HEK293 (cell line): ENCODE measurements around the gene LDLRAD3.

ENCODE experiments used
- CTCF ChIA-PET: fragments of 350-600 bp; formaldehyde crosslinking; extraction: SDS; loops from one replicate; lab custom pipeline; 2021; ENCODE audit warnings: antibody characterized with exemption; lab: Yijun Ruan, JAX
- POLR2A ChIA-PET: fragments of 300-600 bp; formaldehyde crosslinking; extraction: SDS; loops from one replicate; lab custom pipeline; 2020; ENCODE audit warnings: antibody characterized with exemption, inconsistent platforms; lab: Yijun Ruan, JAX
- H3K27ac ChIP-seq: fragments of 200-500 bp; sonication (Bioruptor generic); 2 replicates; pipeline ENCODE4 v1.5.1; 2014; ENCODE audit warnings: low read depth, low read length, control low read depth, inconsistent platforms; ENCODE audit errors: extremely low read depth
- H3K36me3 ChIP-seq, 2 experiments: fragments of 200-500 bp in 1 of 2; sonication (Bioruptor generic) in 1 of 2; 1 replicate in 1 of 2; 2 replicates in 1 of 2; pipeline ENCODE4 v1.5.1; 2014 to 2017; ENCODE audit warnings: inconsistent platforms in 2 of 2, low read length in 2 of 2; ENCODE audit not compliant: control insufficient read depth in 2 of 2, insufficient read depth in 1 of 2
- H3K4me1 ChIP-seq: fragments of 200-500 bp; sonication (Bioruptor generic); 2 replicates; pipeline ENCODE4 v1.5.1; 2014; ENCODE audit warnings: mild to moderate bottlenecking, low read length, inconsistent platforms; ENCODE audit not compliant: control insufficient read depth, insufficient read depth
- H3K4me3 ChIP-seq: 2 replicates; pipeline ENCODE4 v1.5.1; 2011; ENCODE audit warnings: low read depth, mild to moderate bottlenecking, control low read depth, low read length, moderate library complexity
- H3K9me3 ChIP-seq: fragments of 200-500 bp; sonication (Bioruptor generic); 2 replicates; pipeline ENCODE4 v1.5.1; 2014; ENCODE audit warnings: low read depth, low read length, inconsistent platforms; ENCODE audit not compliant: control insufficient read depth, insufficient read depth
- GLIS2 ChIP-seq: fragments of 450-650 bp; formaldehyde crosslinking; IDR thresholded peaks from 2 replicates; pipeline ENCODE4 v1.5.1; 2016; ENCODE audit warnings: missing biosample characterization, missing genetic modification characterization
- KLF10 ChIP-seq: fragments of 450-650 bp; IDR thresholded peaks from 2 replicates; pipeline ENCODE4 v1.5.1; 2018; ENCODE audit warnings: missing biosample characterization, mild to moderate bottlenecking, missing genetic modification characterization
- OSR2 ChIP-seq: fragments of 450-650 bp; formaldehyde crosslinking; IDR thresholded peaks from 2 replicates; pipeline ENCODE4 v1.5.1; 2016; ENCODE audit warnings: missing biosample characterization, missing genetic modification characterization
- PBX3 ChIP-seq: sonication (generic); formaldehyde crosslinking; IDR thresholded peaks from 2 replicates; pipeline ENCODE4 v1.8.1; 2022; ENCODE audit warnings: mild to moderate bottlenecking, moderate library complexity, missing genetic modification reagents
- REST ChIP-seq: fragments of 450-650 bp; formaldehyde crosslinking; IDR thresholded peaks from 2 replicates; pipeline ENCODE4 v1.5.1; 2016; ENCODE audit warnings: missing biosample characterization, missing genetic modification characterization
- TRIM28 ChIP-seq: IDR thresholded peaks from 2 replicates; pipeline ENCODE4 v1.6.1; 2011; ENCODE audit warnings: low read length, control low read depth, borderline replicate concordance
- ZBTB17 ChIP-seq: fragments of 450-650 bp; formaldehyde crosslinking; IDR thresholded peaks from 2 replicates; pipeline ENCODE4 v1.5.1; 2016; ENCODE audit warnings: missing biosample characterization, missing genetic modification characterization
- ZBTB48 ChIP-seq: fragments of 450-650 bp; formaldehyde crosslinking; IDR thresholded peaks from 2 replicates; pipeline ENCODE4 v1.5.1; 2016; ENCODE audit warnings: missing biosample characterization, missing genetic modification characterization
- ZIC2 ChIP-seq: fragments of 450-650 bp; formaldehyde crosslinking; IDR thresholded peaks from 2 replicates; pipeline ENCODE4 v1.5.1; 2016; ENCODE audit warnings: missing biosample characterization, missing genetic modification characterization
- ZNF114 ChIP-seq: fragments of 450-650 bp; formaldehyde crosslinking; IDR thresholded peaks from 2 replicates; pipeline ENCODE4 v1.5.0; 2017; ENCODE audit warnings: missing biosample characterization, missing genetic modification characterization
- ZNF132 ChIP-seq: fragments of 450-650 bp; formaldehyde crosslinking; IDR thresholded peaks from 2 replicates; pipeline ENCODE4 v1.5.1; 2017; ENCODE audit warnings: missing biosample characterization, missing genetic modification characterization, borderline replicate concordance
- ZNF174 ChIP-seq: fragments of 450-650 bp; formaldehyde crosslinking; IDR thresholded peaks from 2 replicates; pipeline ENCODE4 v1.5.0; 2017; ENCODE audit warnings: missing biosample characterization, mild to moderate bottlenecking, missing genetic modification characterization
- ZNF175 ChIP-seq: fragments of 450-650 bp; formaldehyde crosslinking; IDR thresholded peaks from 2 replicates; pipeline ENCODE4 v1.5.1; 2016; ENCODE audit warnings: missing biosample characterization, missing genetic modification characterization
- ZNF23 ChIP-seq: fragments of 450-650 bp; formaldehyde crosslinking; IDR thresholded peaks from 2 replicates; pipeline ENCODE4 v1.5.1; 2016; ENCODE audit warnings: missing biosample characterization, missing genetic modification characterization, borderline replicate concordance
- ZNF248 ChIP-seq: fragments of 450-650 bp; formaldehyde crosslinking; IDR thresholded peaks from 2 replicates; pipeline ENCODE4 v1.5.1; 2017; ENCODE audit warnings: missing biosample characterization, missing genetic modification characterization
- ZNF280C ChIP-seq: fragments of 450-650 bp; formaldehyde crosslinking; IDR thresholded peaks from 2 replicates; pipeline ENCODE4 v1.5.1; 2016; ENCODE audit warnings: missing biosample characterization, missing genetic modification characterization
- ZNF311 ChIP-seq: fragments of 450-650 bp; formaldehyde crosslinking; IDR thresholded peaks from 2 replicates; pipeline ENCODE4 v1.5.1; 2017; ENCODE audit warnings: missing biosample characterization, missing genetic modification characterization, borderline replicate concordance
- ZNF488 ChIP-seq: fragments of 450-650 bp; formaldehyde crosslinking; IDR thresholded peaks from 2 replicates; pipeline ENCODE4 v1.5.1; 2016; ENCODE audit warnings: missing biosample characterization, missing genetic modification characterization
- ZNF530 ChIP-seq: fragments of 450-650 bp; formaldehyde crosslinking; IDR thresholded peaks from 2 replicates; pipeline ENCODE4 v1.5.1; 2016; ENCODE audit warnings: low read depth, missing biosample characterization, missing genetic modification characterization
- ZNF544 ChIP-seq: fragments of 450-650 bp; formaldehyde crosslinking; IDR thresholded peaks from 2 replicates; pipeline ENCODE4 v1.5.0; 2017; ENCODE audit warnings: missing biosample characterization, missing genetic modification characterization
- ZNF549 ChIP-seq: fragments of 450-650 bp; IDR thresholded peaks from 2 replicates; pipeline ENCODE4 v1.5.1; 2018; ENCODE audit warnings: missing biosample characterization, missing genetic modification characterization, mild to moderate bottlenecking, inconsistent platforms, moderate library complexity
- ZNF624 ChIP-seq: fragments of 450-650 bp; formaldehyde crosslinking; IDR thresholded peaks from 2 replicates; pipeline ENCODE4 v1.5.1; 2017; ENCODE audit warnings: missing biosample characterization, missing genetic modification characterization
- ZNF768 ChIP-seq: fragments of 450-650 bp; formaldehyde crosslinking; IDR thresholded peaks from 2 replicates; pipeline ENCODE4 v1.5.1; 2018; ENCODE audit warnings: missing biosample characterization, mild to moderate bottlenecking, missing genetic modification characterization

LDLRAD3 gene

GRCh38 chr11:36010010-36010740, 66.3 kb downstream of the LDLRAD3 start:
- Histone ChIP-seq H3K4me1 (no peaks in the 10 kb centered on the region), H3K36me3 (no peaks in the 10 kb centered on the region), H3K27ac (no peak overlapping the region), H3K4me3 (no peak overlapping the region), H3K9me3 (no peaks in the 10 kb centered on the region)
- ChIA-PET POLR2A (no interaction called here), CTCF (interaction anchor here (0.6 to 0.8 kb wide), 3 partner anchors 46 to 446 kb away, joined by 3 to 9 read pairs (median 5); no protein-coding TSS in a partner anchor)
- TF ChIP-seq ZNF624 (tag by site-specific recombination) = no peak
- no peak for TF ChIP-seq ZNF23
- TF ChIP-seq ZNF530 (tag by site-specific recombination) = no peak
- TF ChIP-seq ZBTB48 = no peak
- no peak for TF ChIP-seq ZNF549
- TF ChIP-seq ZNF311 (tag by site-specific recombination) = no peak
- TF ChIP-seq REST (tag by site-specific recombination) = no peak
- TF ChIP-seq ZNF768 (tag by site-specific recombination) = no peak
- TF ChIP-seq ZIC2 (tag by site-specific recombination) = no peak
- TF ChIP-seq ZNF175 (tag by site-specific recombination) = no peak

- ChIA-PET CTCF (no interaction called here), POLR2A (no interaction called here)
- H3K4me1 ChIP-seq = no peaks in the 10 kb centered on the region
- TF ChIP-seq ZNF132 = no peak
- TF ChIP-seq GLIS2 (tag by site-specific recombination) = no peak
- TF ChIP-seq ZNF114 (tag by site-specific recombination) = no peak
- no peak for TF ChIP-seq ZNF248 (tag by site-specific recombination)
- TF ChIP-seq ZBTB17 (tag by site-specific recombination) = no peak
- TF ChIP-seq ZNF280C = no peak
- TF ChIP-seq ZNF544 (tag by site-specific recombination) = no peak
- no peak for TF ChIP-seq ZNF488
- no peak for TF ChIP-seq KLF10 (tag by site-specific recombination)
- TF ChIP-seq TRIM28 = no peak
- TF ChIP-seq PBX3 (CRISPR knock-in tag) = no peak
- no peak for TF ChIP-seq ZNF549
- no peak for TF ChIP-seq ZNF174 (tag by site-specific recombination)
- no peak for TF ChIP-seq OSR2 (tag by site-specific recombination)
- H3K27ac ChIP-seq = no peak overlapping the region
- H3K4me3 ChIP-seq = no peak overlapping the region
- no peaks in the 10 kb centered on the region for H3K36me3 ChIP-seq
- no peaks in the 10 kb centered on the region for H3K9me3 ChIP-seq
Observed at GRCh38 chr11:36011574-36011973, 67.7 kb downstream of the LDLRAD3 start.
